HPDE6-E6E7 (cell line): ENCODE measurements around the gene LRRC4C.
A peak's percentile ranks its signal among the peaks of the same experiment; 100 is the strongest.

Experiments used
- DNase-seq: peaks from one replicate; pipeline ENCODE4 v3.0.0; 2011; ENCODE audit warnings: missing footprints; ENCODE audit errors: extremely low spot score

LRRC4C gene

GRCh38 chr11:41254966-41255365 is 204.5 kb downstream of the LRRC4C start:
- DNase-seq, result no peak

GRCh38 chr11:41250408-41250935 is 209.0 kb downstream of the LRRC4C start:
- DNase-seq, result no peak

DNA sequence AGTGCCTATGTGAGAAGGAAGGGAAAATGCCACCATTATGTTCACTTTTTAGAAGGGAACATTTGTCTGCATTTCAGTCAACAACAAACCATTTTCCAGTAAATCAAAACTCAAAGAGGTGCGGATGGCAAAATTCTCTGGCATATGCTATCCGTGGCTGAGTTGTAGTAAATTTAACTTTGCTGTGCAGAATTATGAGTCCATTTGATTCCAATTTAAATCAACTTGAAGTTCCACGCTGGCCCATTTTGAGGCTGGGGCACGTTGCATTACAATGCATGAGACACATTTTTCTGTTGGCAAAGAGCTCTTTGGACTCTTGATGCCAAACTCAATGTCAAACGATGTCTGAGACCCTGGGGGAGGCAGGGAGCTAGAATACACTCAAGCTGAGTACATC is 211.8 kb downstream of the LRRC4C start:
- no peak for DNase-seq

DNA sequence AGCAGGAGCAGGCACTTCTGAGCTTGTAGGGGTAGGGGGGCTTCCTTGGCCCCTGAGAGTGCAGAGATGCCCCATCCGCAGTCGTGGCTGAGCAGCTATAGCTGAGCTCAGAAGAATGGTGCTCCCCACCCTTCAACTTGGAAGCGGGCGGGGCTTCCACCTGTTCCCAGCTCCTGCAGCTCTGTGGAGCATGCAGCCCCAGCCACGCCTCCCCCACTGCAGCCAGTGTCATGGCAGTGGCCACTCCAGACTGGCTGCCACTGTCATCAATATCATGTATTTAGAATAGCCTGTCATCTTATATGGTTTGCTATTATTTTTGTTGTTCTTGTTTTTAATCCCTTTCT is 213.1 kb downstream of the LRRC4C start:
- DNase-seq, result no peak

DNA sequence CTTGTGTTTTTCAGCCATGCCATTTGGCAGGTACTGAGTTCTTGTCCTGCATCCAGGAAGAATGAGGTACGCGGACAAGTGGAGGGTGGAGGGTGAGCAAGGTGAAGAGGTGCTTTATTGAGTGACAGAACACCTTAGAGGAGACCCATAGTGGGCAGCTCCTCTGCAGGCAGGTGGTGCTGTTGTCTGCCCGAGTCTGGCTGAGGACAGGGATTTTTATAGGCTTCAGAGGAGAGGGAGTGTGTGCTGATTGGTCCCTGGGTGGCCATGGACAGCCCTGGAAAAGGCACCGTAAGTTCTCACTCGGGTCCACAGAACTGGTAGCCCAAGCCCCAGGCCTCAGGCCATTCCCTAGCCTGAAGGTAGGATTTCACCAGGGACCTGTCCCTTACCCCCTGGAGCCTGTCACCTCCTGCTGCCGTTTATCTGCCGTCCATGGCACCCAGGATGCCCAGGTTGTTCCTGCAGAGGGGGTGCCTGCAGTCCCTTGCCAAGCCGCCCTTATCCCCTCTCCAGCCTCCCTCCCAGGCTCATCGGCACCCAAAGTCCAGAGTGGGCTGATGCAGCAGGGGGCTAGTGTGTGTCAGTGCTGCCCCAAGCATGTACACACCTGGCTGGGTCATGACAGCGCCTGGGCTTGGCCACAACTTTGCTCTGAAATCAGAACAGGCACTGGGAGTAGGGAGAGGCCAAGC is 213.6 kb downstream of the LRRC4C start:
- DNase-seq, result no peak

DNA sequence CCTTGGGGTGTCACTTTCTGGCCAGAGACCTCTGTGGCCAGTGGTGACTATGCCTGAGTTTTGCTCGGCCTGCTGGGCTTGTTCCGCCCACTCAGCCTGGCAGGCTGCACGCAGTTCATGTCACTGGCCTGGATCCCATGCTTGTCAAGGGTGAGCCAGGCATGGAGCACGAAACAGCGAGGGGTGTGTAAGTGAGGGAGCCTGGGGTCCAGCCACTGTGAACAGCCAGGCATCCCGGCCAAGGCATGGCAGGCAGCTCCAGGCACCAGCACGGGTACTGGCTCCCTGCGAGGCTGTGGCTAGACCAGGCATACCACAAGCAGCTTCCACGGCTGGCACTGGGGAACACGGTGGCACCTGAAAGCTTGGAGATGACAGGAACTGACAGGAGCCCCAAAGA is 214.3 kb downstream of the LRRC4C start:
- DNase-seq, result no peak

DNA sequence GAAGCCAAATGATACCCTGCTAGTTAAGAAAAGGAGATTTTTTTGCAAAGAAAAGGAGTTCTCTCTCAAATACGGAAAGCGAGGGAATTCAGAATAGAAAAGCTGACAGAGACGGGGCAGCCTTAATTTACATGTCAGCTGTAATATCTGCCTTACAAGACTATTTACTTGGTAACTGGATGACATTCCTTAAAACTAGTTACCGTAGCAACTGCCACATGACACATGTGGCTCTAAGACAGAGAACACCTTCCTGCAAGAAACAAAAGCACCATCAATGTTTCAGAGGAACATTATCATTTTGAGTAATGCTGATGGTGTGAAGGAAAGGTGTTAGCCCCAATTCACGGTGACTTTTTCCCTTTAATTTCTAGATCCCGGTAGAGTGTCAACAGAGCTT is 222.1 kb downstream of the LRRC4C start:
- DNase-seq, result no peak

DNA sequence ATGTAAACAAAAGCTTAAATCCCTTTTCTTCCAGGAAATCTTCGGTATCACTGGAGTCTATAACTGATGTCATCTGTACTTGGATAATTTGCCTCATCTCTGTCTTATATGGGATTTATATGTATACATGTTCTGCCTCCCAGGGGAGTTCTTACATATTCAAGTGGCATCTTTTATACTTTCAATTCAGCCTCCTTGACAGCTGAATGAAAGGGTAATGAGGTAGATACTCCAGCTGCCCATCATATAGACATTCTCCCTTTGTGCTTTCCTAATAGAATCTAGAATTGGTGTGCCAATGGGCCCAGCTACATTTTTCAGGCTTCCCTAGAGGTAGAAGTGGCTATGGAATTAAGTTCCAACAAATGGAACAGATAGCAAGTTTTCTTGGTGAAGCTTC is 223.8 kb downstream of the LRRC4C start:
- DNase-seq, result no peak

DNA sequence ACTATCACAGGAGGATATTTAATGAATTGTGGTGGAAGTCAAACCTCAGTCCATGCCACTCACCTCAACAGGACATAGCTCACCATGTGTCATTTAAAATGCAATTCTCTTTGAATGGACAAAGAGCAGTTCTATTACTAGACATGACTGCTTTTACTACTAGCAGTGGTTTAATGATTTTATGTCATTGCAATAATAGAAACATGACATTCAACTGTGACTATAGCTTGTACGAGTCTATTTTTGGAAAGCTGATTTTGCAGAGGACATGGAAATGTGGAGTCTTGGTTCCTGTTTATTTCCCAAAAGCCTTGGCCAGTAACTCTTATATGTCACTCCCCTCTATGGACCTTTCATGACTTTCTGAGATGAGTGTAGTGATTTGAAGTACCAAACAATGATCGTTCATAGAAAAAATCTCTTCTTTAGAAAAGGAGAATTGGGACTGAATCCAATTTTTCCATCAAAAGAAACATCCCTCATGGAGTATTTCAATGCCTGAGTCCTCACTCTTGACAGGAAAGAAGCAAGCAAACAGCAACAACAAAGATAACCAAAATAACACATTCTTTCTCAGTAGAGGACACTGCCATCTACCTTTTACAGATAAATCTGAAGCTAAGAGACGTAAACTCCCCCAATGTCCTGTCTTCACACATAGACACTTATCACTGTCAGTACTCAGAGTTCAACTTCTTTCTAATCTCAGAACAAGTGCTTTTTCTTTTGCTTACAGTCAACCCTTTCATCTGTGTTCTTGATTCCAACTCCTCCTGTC is 233.4 kb downstream of the LRRC4C start:
- no peak for DNase-seq

GRCh38 chr11:41222236-41222635 is 237.2 kb downstream of the LRRC4C start:
- DNase-seq, result no peak

DNA sequence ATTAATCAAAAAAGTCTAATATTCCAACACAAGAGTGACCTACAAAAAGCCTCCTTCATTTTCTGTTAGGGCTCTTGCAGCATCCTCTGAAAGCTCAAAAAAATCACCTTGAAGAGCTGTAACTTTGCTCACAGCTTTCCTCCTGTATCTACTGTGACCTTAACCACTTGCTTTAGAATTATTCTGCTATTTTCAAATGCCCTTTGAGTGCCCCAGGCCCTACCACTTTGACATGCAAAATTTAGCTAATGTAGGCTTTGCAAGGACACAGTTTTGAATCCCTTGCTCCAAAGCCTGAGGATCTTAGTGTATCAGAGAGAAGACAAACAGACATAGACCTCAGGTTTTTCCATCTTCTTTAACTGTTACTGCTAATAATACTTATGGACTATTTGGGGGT is 253.1 kb downstream of the LRRC4C start:
- DNase-seq, result no peak

DNA sequence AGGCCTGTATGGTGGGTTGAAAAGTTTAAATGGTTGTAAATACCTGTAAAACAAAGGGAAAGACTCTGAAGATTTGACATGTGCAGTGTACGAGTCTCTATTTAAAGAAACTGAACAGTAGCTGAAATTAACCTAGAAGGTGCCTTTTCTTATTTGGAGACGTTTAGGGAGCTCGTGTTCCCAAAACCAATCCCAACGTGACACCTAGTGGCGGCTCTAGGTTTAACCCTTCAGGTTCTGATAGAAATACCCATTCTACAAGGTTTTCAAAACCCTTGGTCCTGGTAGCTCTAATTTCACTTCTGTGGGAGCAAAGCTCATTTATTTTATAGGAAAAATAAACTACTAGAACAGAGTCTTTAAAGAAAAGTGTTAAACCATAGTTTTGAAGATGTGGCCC is 258.3 kb downstream of the LRRC4C start:
- DNase-seq, result peak; percentile 12

GRCh38 chr11:41190437-41191082 is 268.9 kb downstream of the LRRC4C start:
- no peak for DNase-seq

DNA sequence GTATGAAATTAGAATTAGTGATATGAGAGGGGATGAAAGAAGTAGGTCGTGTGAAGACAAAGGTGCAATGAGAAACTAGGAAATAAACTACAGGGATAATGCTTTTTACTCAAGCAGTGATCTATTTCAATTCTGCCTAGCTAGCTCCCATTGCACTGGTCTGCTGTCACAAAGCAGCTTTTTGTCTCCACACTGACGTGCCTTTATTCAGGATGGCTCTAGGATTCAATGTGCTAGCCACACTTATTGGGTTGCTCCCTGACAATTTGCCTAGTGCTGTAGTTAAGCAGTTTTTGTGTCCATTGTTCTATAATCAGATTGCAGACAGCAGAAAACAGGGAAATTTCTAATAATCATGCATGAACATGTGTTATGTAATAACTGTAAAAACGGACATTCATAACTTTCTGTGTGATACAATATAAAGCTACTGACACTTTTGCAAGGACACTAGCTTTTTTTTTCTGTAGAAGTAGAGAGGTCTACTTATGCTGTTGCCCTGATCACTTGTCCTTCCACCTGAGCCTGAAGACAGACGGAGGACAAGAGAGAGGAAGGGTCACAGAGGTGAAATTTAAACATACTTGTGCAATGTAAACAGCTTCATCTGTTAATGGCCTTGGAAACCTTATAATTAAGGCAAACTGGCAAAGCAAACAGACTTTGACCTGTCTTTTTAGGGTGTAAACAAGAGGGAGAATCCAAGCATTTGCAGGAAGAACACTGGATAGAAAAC is 269.6 kb downstream of the LRRC4C start:
- no peak for DNase-seq

DNA sequence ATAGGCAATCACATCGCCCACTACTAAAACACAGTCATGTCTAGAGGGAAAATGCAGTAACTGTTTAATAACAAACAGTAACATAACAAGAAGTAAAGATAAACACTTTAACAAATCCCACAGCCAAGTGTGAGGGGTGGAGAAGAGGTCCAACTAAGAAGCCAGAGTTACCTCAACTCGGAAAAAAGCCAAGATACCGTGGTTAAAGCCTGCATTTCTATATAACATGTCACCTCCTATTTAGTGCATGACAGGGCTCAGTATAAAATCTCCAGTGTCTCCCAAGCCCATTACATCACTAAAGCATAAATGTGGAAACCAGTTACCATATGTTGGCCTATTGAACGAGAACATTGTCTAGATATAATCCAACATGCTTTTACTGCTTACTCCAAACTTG is 281.7 kb downstream of the LRRC4C start:
- no peak for DNase-seq

DNA sequence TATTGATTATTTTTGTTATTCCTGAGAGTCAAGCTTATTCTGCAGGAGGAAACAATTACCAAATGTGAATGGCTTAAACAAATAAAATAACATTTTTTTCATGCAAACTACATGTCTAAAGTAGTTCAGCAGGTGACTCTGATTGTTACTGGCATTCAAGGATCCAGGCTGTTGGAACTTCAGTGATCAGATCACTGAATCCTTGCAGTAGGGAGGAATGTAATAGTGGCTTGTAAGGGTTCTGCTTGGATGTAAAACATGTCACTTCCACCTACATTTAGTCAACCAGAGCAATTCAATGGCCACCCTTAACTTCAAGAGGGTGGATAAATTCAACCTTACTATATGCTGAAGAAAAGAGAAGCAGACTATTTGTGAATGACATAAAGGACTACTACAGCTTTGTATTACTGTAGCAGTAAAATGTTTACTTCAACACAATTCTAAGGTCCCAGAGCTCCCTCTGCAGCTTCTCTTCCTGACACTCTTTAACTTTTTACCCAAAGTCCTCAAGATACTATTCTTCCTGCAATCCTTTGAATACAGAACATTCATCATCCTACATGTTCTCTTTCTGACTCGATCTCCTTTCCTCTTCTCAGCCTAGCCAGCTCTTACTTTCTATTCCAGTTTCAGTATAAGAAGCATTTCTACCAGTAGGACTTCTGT is 284.0 kb downstream of the LRRC4C start:
- DNase-seq, result peak; percentile 7

- DNase-seq, result no peak
Measured at GRCh38 chr11:41146326-41146725, 313.1 kb downstream of the LRRC4C start.

DNA sequence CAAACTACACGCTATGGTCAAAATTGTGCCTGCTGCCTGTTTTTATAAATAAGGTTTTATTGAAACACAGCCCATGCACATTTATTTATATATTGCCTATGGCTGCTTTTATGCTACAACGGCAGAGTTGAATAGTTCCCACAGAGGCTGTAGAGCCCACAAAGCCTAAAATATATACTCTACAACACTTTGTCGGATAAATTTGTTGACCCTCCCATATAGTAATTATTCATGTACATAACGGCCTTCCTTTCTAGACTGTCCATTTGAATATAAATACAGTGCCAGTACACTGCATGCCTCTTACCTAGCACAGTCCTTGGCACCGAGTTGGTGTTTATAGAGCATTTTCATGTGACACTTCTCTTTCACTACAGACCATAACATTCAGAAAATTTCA is 314.0 kb downstream of the LRRC4C start:
- no peak for DNase-seq

- DNase-seq, result no peak
Measured at GRCh38 chr11:41134971-41135370, 324.5 kb downstream of the LRRC4C start.

DNA sequence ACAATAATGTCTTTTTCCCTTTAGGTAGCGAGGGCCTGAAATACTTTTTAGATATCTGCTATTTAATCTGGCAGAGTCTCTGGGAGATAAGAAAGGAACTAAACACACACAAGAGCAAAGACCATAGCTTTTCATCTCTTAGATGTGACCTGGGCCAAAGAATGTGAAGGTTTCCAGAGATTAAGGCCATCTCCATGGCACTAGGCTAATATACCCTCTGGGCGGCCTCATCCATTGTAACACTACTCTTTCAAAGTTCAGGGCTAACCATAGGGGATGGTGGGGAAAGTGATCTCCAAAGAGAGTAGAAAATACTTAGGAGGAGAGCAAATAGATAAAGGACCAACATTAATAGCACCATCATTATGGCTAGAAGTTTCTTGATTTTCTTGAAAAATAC is 326.4 kb downstream of the LRRC4C start:
- no peak for DNase-seq

DNA sequence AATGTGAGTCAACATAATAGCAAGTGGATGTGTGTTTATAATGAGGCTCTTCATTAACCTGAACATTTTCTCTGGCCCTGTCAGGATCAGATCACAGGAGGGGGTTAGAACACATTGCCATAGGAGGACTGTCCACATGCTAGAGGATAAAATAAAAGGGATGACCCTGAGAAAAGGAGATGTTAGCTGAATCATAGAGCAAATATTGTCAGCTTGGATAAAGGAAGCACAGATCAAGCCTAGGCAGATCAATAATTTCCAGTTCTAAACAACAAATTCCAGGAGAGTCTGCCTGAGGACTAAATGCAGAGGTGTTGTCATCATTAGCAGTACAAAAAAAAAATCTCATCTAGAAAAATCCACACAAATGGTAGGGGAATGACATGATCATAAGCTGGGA is 337.9 kb downstream of the LRRC4C start:
- DNase-seq, result no peak

DNA sequence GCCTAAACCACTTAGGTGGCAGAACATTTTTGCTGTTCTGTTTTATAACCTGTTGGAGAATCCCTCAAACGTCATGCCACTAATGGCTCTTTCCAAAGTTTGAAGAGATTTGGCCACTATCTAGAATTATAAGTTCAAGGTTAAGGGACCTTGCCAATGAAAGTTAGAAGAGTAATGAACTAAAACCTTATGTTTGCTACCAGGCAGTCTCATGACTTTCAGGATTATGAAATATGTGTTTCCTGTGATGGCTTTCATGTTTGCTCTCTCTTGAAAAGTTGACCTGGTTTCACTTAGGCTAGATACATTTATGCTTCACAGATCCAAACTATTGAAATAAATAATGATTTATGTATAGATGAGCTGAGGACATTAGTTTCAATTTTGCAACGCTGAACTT is 340.0 kb downstream of the LRRC4C start:
- no peak for DNase-seq
